ENCODE data around the gene CDON.

Gene CDON

GRCh38 chr11:126104420-126104819, 41.8 kb upstream of the CDON start:
- TF ChIP-seq CTCF (IDR thresholded peaks at IDR 0.05; ENCODE audit: low read length, missing control alignments): no peak
- DNase-seq (ENCODE audit: low read depth): no peak
- no peak overlapping the region for H3K4me3 ChIP-seq (replicated peaks; ENCODE audit: low read depth, low read length)

- no peak overlapping the region for H3K4me3 ChIP-seq (replicated peaks; ENCODE audit: low read depth, low read length)
- DNase-seq (ENCODE audit: low read depth): no peak
- TF ChIP-seq CTCF (IDR thresholded peaks at IDR 0.05; ENCODE audit: low read length, missing control alignments): no peak
Measured at GRCh38 chr11:126103150-126103549, 40.5 kb upstream of the CDON start.

DNA sequence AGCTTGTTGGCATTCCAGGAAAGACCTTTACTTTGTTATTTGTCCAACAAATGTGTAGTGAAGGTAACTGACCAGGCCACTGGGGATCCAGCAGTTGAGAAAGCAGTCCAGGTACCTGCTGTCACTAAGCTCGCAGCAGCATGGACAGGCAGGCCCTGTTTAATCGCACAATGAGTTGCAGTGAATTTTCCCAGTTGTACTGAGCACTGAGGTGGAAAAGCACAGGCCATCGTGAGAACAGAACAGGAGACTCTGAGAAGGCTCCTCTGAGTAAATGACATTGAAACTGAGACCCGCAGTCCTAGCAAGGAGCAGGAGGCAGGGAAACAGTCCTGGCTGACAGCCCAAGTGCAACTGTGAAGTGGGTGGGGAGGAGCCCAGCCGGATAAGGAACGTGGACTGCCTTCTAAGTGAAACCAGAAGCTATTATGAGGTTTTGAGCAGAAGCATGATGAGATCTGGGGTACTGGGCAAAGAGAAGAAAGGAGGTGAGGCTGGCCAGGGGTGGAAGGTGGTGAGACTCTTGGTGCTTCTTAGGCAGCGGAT, 39.8 kb upstream of the CDON start:
- peak; percentile 45 for DNase-seq (ENCODE audit: low read depth)
- no peak for TF ChIP-seq CTCF (IDR thresholded peaks at IDR 0.05; ENCODE audit: low read length, missing control alignments)
- H3K4me3 ChIP-seq (replicated peaks; ENCODE audit: low read depth, low read length): no peak overlapping the region

DNA sequence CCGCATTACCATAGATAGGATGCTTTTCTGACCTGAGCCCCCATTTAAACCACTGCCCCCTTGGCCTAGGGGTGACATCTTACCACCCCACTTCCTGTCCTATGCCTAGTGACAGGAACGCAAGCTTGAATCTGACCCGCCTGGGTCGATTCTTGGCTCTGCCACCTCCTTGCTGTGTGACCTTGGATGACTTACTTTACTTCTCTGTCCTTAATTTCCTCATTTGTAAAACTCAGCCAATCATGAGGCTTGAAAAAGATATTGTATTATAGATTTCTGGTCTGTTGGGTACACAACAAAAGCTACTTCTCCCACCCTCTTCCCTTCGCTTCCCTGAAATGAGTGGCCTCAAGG, 39.2 kb upstream of the CDON start:
- no peak for DNase-seq (ENCODE audit: low read depth)

GRCh38 chr11:126101251-126101929, 38.7 kb upstream of the CDON start:
- no peak for DNase-seq (ENCODE audit: low read depth)
- no peak overlapping the region for H3K4me3 ChIP-seq (replicated peaks; ENCODE audit: low read depth, low read length)
- TF ChIP-seq CTCF (IDR thresholded peaks at IDR 0.05; ENCODE audit: low read length, missing control alignments): no peak

More for the DNA sequence above, 39.2 kb upstream of the CDON start:
- H3K4me3 ChIP-seq (replicated peaks; ENCODE audit: low read depth, low read length): no peak overlapping the region
- TF ChIP-seq CTCF (IDR thresholded peaks at IDR 0.05; ENCODE audit: low read length, missing control alignments): no peak

DNA sequence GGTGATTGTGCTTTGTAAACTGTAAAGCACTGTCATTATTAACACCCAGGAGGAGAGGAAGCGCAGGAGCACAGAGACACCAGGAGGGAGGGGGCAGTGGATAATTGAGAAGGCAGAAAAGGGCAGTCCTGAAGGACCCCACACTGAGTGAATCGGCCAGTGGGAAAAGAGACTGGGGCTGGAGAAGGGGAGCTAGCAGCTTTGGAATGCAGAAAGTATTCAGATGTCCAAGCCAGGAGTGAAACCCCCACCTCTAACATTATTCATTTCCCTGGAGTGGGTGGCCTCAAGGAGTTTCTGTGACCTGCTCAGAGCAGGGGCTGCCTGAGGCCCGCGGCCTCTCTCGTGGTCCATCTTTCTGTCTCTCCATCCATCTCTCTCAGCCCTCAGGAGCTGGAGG, 38.0 kb upstream of the CDON start:
- TF ChIP-seq CTCF (IDR thresholded peaks at IDR 0.05; ENCODE audit: low read length, missing control alignments): no peak
- no peak overlapping the region for H3K4me3 ChIP-seq (replicated peaks; ENCODE audit: low read depth, low read length)
- DNase-seq (ENCODE audit: low read depth): no peak

DNA sequence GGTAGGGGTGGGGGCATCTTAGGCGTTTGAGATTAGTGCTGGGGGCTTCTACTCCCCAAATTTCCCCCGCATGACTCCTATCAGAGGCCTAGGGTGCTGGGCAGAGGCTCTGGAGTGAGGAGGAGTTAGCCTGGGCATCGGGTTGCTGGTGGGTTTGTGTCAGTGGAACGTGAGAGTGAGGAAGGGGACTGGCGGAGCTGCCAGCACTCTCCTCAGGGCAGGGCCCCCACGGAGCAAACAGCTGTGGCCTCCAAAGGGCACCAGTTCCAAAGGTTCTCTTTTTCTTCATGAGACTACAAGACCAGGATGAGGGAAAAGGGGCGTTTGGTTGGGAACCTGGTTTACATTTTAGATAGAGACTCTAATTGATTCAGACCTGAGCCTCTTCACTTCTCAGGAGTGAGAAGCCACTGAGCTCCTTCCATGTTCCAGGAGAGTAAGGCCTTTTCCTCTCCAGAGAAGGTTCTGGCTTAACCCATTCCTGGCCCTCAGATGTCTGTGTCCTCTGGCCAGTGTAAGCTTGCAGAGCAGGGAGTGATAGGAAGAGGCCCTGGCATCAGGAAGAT, 35.6 kb upstream of the CDON start:
- no peak for DNase-seq (ENCODE audit: low read depth)
- TF ChIP-seq CTCF (IDR thresholded peaks at IDR 0.05; ENCODE audit: low read length, missing control alignments): no peak
- no peak overlapping the region for H3K4me3 ChIP-seq (replicated peaks; ENCODE audit: low read depth, low read length)

Data from fibroblast of pulmonary artery (primary cell).